ENCODE data around the gene SORT1.

DNA sequence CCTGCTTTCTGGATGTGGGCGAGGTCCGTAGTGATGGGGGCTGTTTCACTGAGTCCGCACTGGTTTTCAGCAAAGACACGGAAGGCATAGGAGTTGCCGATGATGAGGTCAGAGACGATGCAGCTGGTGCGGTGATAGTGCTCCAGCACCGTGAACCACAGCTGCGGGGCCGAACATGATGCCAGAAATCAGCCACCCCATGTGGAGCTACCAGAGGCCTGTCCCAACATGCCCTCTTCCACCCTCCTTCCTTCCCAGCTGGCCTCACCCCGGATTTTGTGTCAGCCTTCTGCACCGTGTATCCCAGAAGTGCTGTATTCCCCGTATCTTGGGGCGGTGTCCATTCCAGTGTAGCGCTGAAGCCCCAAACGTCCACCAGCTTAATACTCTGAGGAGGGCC is 100.9 kb downstream of the SORT1 start:
- TF ChIP-seq, protein P1, sequence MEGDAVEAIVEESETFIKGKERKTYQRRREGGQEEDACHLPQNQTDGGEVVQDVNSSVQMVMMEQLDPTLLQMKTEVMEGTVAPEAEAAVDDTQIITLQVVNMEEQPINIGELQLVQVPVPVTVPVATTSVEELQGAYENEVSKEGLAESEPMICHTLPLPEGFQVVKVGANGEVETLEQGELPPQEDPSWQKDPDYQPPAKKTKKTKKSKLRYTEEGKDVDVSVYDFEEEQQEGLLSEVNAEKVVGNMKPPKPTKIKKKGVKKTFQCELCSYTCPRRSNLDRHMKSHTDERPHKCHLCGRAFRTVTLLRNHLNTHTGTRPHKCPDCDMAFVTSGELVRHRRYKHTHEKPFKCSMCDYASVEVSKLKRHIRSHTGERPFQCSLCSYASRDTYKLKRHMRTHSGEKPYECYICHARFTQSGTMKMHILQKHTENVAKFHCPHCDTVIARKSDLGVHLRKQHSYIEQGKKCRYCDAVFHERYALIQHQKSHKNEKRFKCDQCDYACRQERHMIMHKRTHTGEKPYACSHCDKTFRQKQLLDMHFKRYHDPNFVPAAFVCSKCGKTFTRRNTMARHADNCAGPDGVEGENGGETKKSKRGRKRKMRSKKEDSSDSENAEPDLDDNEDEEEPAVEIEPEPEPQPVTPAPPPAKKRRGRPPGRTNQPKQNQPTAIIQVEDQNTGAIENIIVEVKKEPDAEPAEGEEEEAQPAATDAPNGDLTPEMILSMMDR (conservative IDR thresholded peaks at IDR 0.05), result no peak
- no peak for TF ChIP-seq ZFX (IDR thresholded peaks at IDR 0.05)

Data from C4-2B (cell line).